GM19468 (cell line): Measurements from ENCODE around the gene MRPS9.

ENCODE experiments used
- ATAC-seq: cut with Tn5 transposase; IDR thresholded peaks from one replicate; pipeline ENCODE4 v1.9.1; 2021; ENCODE audit warnings: mild to moderate bottlenecking, moderate library complexity, moderate number of reproducible peaks; ENCODE audit not compliant: unreplicated experiment; ENCODE audit errors: extremely low read depth

MRPS9 gene

DNA sequence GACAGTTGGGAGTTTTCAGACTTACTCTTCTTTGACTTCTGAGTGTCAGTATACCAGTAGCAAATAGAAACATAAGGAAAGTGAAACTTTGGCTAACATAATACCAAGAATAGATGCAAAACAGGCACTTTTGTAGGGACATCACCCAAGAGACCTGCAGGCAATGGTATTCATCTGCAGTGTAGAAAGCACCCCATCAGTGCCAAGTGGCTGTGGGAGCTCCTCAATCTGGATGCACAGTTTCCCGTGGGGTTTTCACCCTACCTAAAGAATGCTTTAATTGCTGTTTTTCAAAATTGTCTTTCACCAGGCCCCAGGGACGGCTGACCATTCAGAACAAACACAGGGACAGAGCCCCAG lies 107.1 kb downstream of the MRPS9 start:
- no peak for ATAC-seq

- no peak for ATAC-seq
Observed at GRCh38 chr2:105149272-105149671, 111.4 kb downstream of the MRPS9 start.
